PC-9 (cell line): Measurements from ENCODE around the gene UBE4B. TPM values are rescaled to one million over a fixed set of nuclear protein-coding genes. Genes with fewer than 3 reads are reported as not detected.

Source experiments
- BruUV-seq: library from RNA; stranded (reverse); fragments of 400-500 nt; replicated peaks from 2 replicates; lab custom pipeline; 2021; lab: Mats Ljungman, UMichigan
- CTCF ChIA-PET: fragments of 300-600 bp; sonication (Branson Sonifier 250); formaldehyde crosslinking; loops from one replicate; lab custom pipeline; 2022; ENCODE audit warnings: antibody characterized with exemption; lab: Charles Lee
- POLR2A ChIA-PET: fragments of 300-600 bp; sonication (Branson Sonifier 250); formaldehyde crosslinking; loops from one replicate; lab custom pipeline; 2022; ENCODE audit warnings: antibody characterized with exemption; ENCODE audit not compliant: unreplicated experiment; lab: Charles Lee
- DNase-seq, 2 experiments: peaks; one replicate each; pipeline versions ENCODE4 v3.0.0 to v3.0.0-alpha.2; 2015 to 2022; ENCODE audit warnings: mixed read lengths in 1 of 2
- H2AFZ ChIP-seq: fragments of 200-600 bp; sonication (generic); 2 replicates; pipeline ENCODE4 v1.8.1; 2017; ENCODE audit warnings: antibody characterized with exemption
- H3F3A ChIP-seq: fragments of 200-600 bp; sonication (generic); 2 replicates; pipeline ENCODE4 v1.8.1; 2017; ENCODE audit warnings: antibody characterized with exemption, mild to moderate bottlenecking, low read depth; ENCODE audit not compliant: insufficient read depth
- H3K27ac ChIP-seq: fragments of 200-600 bp; sonication (generic); 2 replicates; pipeline ENCODE4 v1.6.1; 2016; ENCODE audit warnings: mixed run types
- H3K27me3 ChIP-seq: fragments of 200-600 bp; sonication (generic); 2 replicates; pipeline ENCODE4 v1.6.1; 2016; ENCODE audit warnings: low read depth, mixed run types; ENCODE audit not compliant: insufficient read depth
- H3K36me3 ChIP-seq: fragments of 200-600 bp; sonication (generic); 2 replicates; pipeline ENCODE4 v1.6.1; 2016; ENCODE audit warnings: low read depth, mixed run types
- H3K4me1 ChIP-seq: fragments of 200-600 bp; sonication (generic); replicated peaks from 2 replicates; pipeline ENCODE4 v1.6.1; 2016; ENCODE audit warnings: mixed run types; ENCODE audit not compliant: insufficient read depth
- H3K4me2 ChIP-seq: fragments of 200-600 bp; sonication (generic); 2 replicates; pipeline ENCODE4 v1.6.1; 2017; ENCODE audit warnings: mixed run types
- H3K4me3 ChIP-seq: fragments of 200-600 bp; sonication (generic); 2 replicates; pipeline ENCODE4 v1.6.1; 2016; ENCODE audit warnings: mixed run types
- H3K79me2 ChIP-seq: fragments of 200-600 bp; sonication (generic); 2 replicates; pipeline ENCODE4 v1.6.1; 2017; ENCODE audit warnings: low read depth, mixed run types
- H3K9me2 ChIP-seq: fragments of 200-600 bp; sonication (generic); 2 replicates; pipeline ENCODE4 v1.8.1; 2017; ENCODE audit warnings: mild to moderate bottlenecking; ENCODE audit not compliant: insufficient read depth
- H3K9me3 ChIP-seq: fragments of 200-600 bp; sonication (generic); 2 replicates; pipeline ENCODE4 v1.8.1; 2016; ENCODE audit warnings: low read depth; ENCODE audit not compliant: insufficient read depth
- H4K20me1 ChIP-seq: fragments of 200-600 bp; sonication (generic); 2 replicates; pipeline ENCODE4 v1.8.1; 2017; ENCODE audit not compliant: insufficient read depth
- CTCF ChIP-seq: fragments of 200-600 bp; sonication (generic); conservative IDR thresholded peaks from 2 replicates; pipeline ENCODE4 v1.6.1; 2017; ENCODE audit warnings: mixed run types, antibody characterized with exemption, mild to moderate bottlenecking, moderate library complexity
- EZH2 ChIP-seq: fragments of 200-600 bp; sonication (generic); IDR thresholded peaks from 2 replicates; pipeline ENCODE4 v1.8.0; 2017; ENCODE audit warnings: antibody characterized with exemption, low read depth
- intact Hi-C: fragments of 100-400 bp; cut with micrococcal nuclease; formaldehyde crosslinking; loops from one replicate; pipeline ENCODE4 v1.10.0; 2022; ENCODE audit not compliant: unreplicated experiment
- total RNA-seq: library from RNA; stranded (reverse); gene quantifications from 2 replicates; pipeline ENCODE4 v1.2.3, GENCODE V29; 2021

The UBE4B gene
- total RNA-seq, 1 experiment from 2014 or later = 59.1 TPM

- no peak for DNase-seq
- no peaks in the 10 kb centered on the region for H3K9me2 ChIP-seq
- H3K36me3 ChIP-seq = no peaks in the 10 kb centered on the region
- CTCF ChIA-PET = no interaction called here
- POLR2A ChIA-PET = no interaction called here
- H3F3A ChIP-seq = no peaks in the 10 kb centered on the region
- peaks cover 5% of the 10 kb centered on the region for H3K4me1 ChIP-seq
- H3K4me3 ChIP-seq = no peak overlapping the region
- intact Hi-C loops = no loop called here
- TF ChIP-seq EZH2 = no peak
- no peak for TF ChIP-seq CTCF
- H3K27me3 ChIP-seq = no peaks in the 10 kb centered on the region
- no peak overlapping the region for H2AFZ ChIP-seq
- H3K9me3 ChIP-seq = no peaks in the 10 kb centered on the region
- BruUV-seq = no TSS peak
- H3K4me2 ChIP-seq = no peak overlapping the region
- H4K20me1 ChIP-seq = no peaks in the 10 kb centered on the region; the same call in 1 of the 2 replicates
- no peak overlapping the region for H3K27ac ChIP-seq
- peaks cover 31% of the 10 kb centered on the region for H3K79me2 ChIP-seq
Observed at GRCh38 chr1:10054465-10054864, 21.7 kb downstream of the UBE4B start.

GRCh38 chr1:10056599-10056987, 23.8 kb downstream of the UBE4B start:
- Histone ChIP-seq H3K9me3 (no peaks in the 10 kb centered on the region), H4K20me1 (peaks cover 3% of the 10 kb centered on the region), H3K4me1 (peaks cover 5% of the 10 kb centered on the region), H3K4me2 (no peak overlapping the region), H3K27ac (no peak overlapping the region), H3K79me2 (peaks cover 31% of the 10 kb centered on the region), H3K36me3 (no peaks in the 10 kb centered on the region), H3F3A (no peaks in the 10 kb centered on the region), H2AFZ (no peak overlapping the region), H3K9me2 (no peaks in the 10 kb centered on the region), H3K27me3 (no peaks in the 10 kb centered on the region), H3K4me3 (no peak overlapping the region)
- ChIA-PET POLR2A (interaction anchor here (0.7 kb wide), 1 partner anchor 1115 kb away, joined by 5 read pairs; no protein-coding TSS in a partner anchor), CTCF (no interaction called here)
- intact Hi-C loops = no loop called here
- BruUV-seq = no TSS peak
- DNase-seq = no peak
- TF ChIP-seq CTCF = no peak
- no peak for TF ChIP-seq EZH2

- no TSS peak for BruUV-seq
- CTCF ChIA-PET = no interaction called here
- H3K79me2 ChIP-seq = peaks cover 27% of the 10 kb centered on the region
- intact Hi-C loops = no loop called here
- TF ChIP-seq EZH2 = no peak
- no peak for TF ChIP-seq CTCF
- no peak for DNase-seq
- no peaks in the 10 kb centered on the region for H3K9me3 ChIP-seq
- H3K4me1 ChIP-seq = peaks cover 5% of the 10 kb centered on the region
- H3K4me2 ChIP-seq = no peak overlapping the region
- no peaks in the 10 kb centered on the region for H3K27me3 ChIP-seq
- peaks cover 3% of the 10 kb centered on the region for H4K20me1 ChIP-seq
- H3K9me2 ChIP-seq = no peaks in the 10 kb centered on the region
- POLR2A ChIA-PET = no interaction called here
- H3K4me3 ChIP-seq = no peak overlapping the region
- no peak overlapping the region for H3K27ac ChIP-seq
- H3F3A ChIP-seq = no peaks in the 10 kb centered on the region
- H2AFZ ChIP-seq = no peak overlapping the region
- no peaks in the 10 kb centered on the region for H3K36me3 ChIP-seq
Observed at GRCh38 chr1:10057343-10057742, 24.6 kb downstream of the UBE4B start.
